Measurements from ENCODE around the gene SOX14. TPM values are rescaled to one million over a fixed set of nuclear protein-coding genes. Genes with fewer than 3 reads are reported as not detected.

Gene SOX14
- total RNA-seq, 1 experiment from 2014 or later: not detected

DNA sequence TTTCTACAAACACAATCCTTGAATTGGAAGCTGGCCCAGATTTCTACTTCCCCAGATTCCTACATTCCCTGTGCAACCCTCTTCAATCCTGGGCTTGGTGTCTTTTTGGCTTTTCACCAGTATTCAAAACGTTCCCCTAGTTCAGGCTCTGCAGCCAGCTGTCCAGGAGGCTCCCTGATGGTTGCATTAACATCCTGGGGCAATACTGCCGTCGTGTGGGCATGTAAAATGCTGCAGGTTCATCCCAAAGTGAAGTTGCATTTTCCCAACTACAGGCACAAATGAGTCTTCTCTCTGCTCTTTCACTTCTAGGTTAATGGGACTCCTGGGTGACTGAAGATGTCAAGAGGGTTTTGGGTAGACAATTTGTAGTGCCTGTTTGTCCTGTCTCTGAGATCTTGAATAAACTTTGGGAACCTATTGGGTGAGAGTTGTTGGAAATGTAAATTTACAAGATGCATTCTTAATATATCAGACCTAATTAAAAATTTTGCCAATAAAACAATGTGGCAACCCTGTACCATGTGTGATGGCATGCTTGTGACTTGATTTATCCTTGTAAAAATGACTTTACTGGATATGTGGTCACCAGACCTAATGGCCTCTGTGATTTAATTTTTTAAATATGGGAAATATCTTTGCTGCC is 28.6 kb downstream of the SOX14 start:
- Histone ChIP-seq H3K27me3 (replicated peaks; ENCODE audit: control insufficient read depth, insufficient read depth, low read length) (no peaks in the 10 kb centered on the region), H3K4me1 (no peaks in the 10 kb centered on the region), H3K4me3 (ENCODE audit: low read depth, low read length) (no peak overlapping the region), H3K9me3 (no peaks in the 10 kb centered on the region), H3K36me3 (ENCODE audit: control insufficient read depth, insufficient read depth, low read length) (no peaks in the 10 kb centered on the region)
- intact Hi-C loops (cut with micrococcal nuclease; ENCODE audit: unreplicated experiment): loop anchor here (1.0 to 2.0 kb wide), 3 partner anchors 83 to 687 kb away; no protein-coding TSS in a partner anchor
- TF ChIP-seq, protein P1, sequence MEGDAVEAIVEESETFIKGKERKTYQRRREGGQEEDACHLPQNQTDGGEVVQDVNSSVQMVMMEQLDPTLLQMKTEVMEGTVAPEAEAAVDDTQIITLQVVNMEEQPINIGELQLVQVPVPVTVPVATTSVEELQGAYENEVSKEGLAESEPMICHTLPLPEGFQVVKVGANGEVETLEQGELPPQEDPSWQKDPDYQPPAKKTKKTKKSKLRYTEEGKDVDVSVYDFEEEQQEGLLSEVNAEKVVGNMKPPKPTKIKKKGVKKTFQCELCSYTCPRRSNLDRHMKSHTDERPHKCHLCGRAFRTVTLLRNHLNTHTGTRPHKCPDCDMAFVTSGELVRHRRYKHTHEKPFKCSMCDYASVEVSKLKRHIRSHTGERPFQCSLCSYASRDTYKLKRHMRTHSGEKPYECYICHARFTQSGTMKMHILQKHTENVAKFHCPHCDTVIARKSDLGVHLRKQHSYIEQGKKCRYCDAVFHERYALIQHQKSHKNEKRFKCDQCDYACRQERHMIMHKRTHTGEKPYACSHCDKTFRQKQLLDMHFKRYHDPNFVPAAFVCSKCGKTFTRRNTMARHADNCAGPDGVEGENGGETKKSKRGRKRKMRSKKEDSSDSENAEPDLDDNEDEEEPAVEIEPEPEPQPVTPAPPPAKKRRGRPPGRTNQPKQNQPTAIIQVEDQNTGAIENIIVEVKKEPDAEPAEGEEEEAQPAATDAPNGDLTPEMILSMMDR (IDR thresholded peaks at IDR 0.05; ENCODE audit: insufficient read depth in 1 of 2, low read depth in 1 of 2, low read length in 1 of 2, severe bottlenecking in 1 of 2, unreplicated experiment in 1 of 2): peak; percentile 41 to 58
- H3K9me3 Mint-ChIP-seq (ENCODE audit: unreplicated experiment): no peaks in the 10 kb centered on the region
- no peaks in the 10 kb centered on the region for H3K36me3 Mint-ChIP-seq (ENCODE audit: insufficient read depth, unreplicated experiment)
- POLR2A ChIA-PET: no interaction called here
- no peaks in the 10 kb centered on the region for H3K27me3 Mint-ChIP-seq (ENCODE audit: insufficient read depth, unreplicated experiment)
- peak; percentile 46 to 49 for DNase-seq
- CTCF ChIA-PET: interaction anchor here (1.7 kb wide), 1 partner anchor 83 kb away, joined by 5 read pairs; no protein-coding TSS in a partner anchor
- no peaks in the 10 kb centered on the region for H3K4me1 Mint-ChIP-seq (ENCODE audit: low read depth, unreplicated experiment)
- H3K4me3 Mint-ChIP-seq (ENCODE audit: unreplicated experiment): no peak overlapping the region
- BruUV-seq (replicated peaks): no TSS peak
- H3K27ac Mint-ChIP-seq (ENCODE audit: unreplicated experiment): no peak overlapping the region

DNA sequence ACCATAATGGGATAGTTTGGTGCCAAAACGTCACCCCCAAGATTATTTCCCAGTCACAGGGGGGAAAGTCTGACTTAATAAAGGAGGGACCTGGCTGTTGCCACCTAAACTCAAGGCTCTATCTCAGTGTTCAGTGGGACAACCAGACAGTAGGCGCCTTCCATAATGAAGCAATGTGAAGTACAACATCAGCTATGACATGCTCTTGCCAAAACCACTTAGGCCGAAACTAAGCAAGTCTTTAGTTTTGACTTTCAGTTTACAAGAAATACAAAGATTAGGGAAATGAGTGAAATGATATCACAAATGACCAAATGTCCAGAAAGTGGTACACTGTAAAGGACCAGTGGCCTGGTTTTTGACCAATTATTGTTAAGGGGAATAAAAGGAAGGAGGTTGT is 32.9 kb downstream of the SOX14 start:
- no peaks in the 10 kb centered on the region for H3K4me1 Mint-ChIP-seq (ENCODE audit: low read depth, unreplicated experiment)
- no peaks in the 10 kb centered on the region for H3K9me3 ChIP-seq
- no peaks in the 10 kb centered on the region for H3K36me3 Mint-ChIP-seq (ENCODE audit: insufficient read depth, unreplicated experiment)
- no peaks in the 10 kb centered on the region for H3K27me3 ChIP-seq (replicated peaks; ENCODE audit: control insufficient read depth, insufficient read depth, low read length)
- CTCF ChIA-PET: no interaction called here
- BruUV-seq (replicated peaks): no TSS peak
- no peak overlapping the region for H3K4me3 Mint-ChIP-seq (ENCODE audit: unreplicated experiment)
- TF ChIP-seq, protein P1 (IDR thresholded peaks at IDR 0.05; ENCODE audit: insufficient read depth in 1 of 2, low read depth in 1 of 2, low read length in 1 of 2, severe bottlenecking in 1 of 2, unreplicated experiment in 1 of 2): no peak
- DNase-seq: no peak
- no peak overlapping the region for H3K4me3 ChIP-seq (ENCODE audit: low read depth, low read length)
- POLR2A ChIA-PET: no interaction called here
- H3K36me3 ChIP-seq (ENCODE audit: control insufficient read depth, insufficient read depth, low read length): no peaks in the 10 kb centered on the region
- H3K27ac Mint-ChIP-seq (ENCODE audit: unreplicated experiment): no peak overlapping the region
- H3K27me3 Mint-ChIP-seq (ENCODE audit: insufficient read depth, unreplicated experiment): peaks cover 13% of the 10 kb centered on the region
- intact Hi-C loops (cut with micrococcal nuclease; ENCODE audit: unreplicated experiment): no loop called here
- no peaks in the 10 kb centered on the region for H3K9me3 Mint-ChIP-seq (ENCODE audit: unreplicated experiment)
- H3K4me1 ChIP-seq: no peaks in the 10 kb centered on the region

DNA sequence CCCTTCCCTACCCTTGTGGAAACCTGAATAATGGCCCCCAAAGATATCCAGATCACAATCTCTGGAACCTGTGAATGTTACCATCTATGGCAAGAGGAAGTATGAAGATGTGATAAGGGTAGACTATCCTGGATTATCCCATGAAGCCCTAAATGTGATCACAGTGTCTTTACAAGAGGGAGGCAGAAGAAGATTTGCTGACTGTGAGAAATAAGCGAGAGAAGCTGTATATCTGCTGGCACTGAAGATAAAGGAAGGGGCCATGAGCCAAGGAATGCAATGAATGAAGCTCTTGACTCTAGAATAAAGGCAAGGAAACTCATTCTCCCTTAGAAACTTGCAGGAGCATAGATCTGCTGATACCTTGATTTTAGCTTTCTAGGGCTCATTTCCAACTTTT is 39.1 kb downstream of the SOX14 start:
- H3K9me3 ChIP-seq: no peaks in the 10 kb centered on the region
- TF ChIP-seq, protein P1 (IDR thresholded peaks at IDR 0.05; ENCODE audit: insufficient read depth in 1 of 2, low read depth in 1 of 2, low read length in 1 of 2, severe bottlenecking in 1 of 2, unreplicated experiment in 1 of 2): no peak
- intact Hi-C loops (cut with micrococcal nuclease; ENCODE audit: unreplicated experiment): no loop called here
- no peaks in the 10 kb centered on the region for H3K27me3 ChIP-seq (replicated peaks; ENCODE audit: control insufficient read depth, insufficient read depth, low read length)
- Mint-ChIP-seq H3K4me3 (ENCODE audit: unreplicated experiment) (no peak overlapping the region), H3K36me3 (ENCODE audit: insufficient read depth, unreplicated experiment) (no peaks in the 10 kb centered on the region), H3K27ac (ENCODE audit: unreplicated experiment) (no peak overlapping the region), H3K4me1 (ENCODE audit: low read depth, unreplicated experiment) (no peaks in the 10 kb centered on the region), H3K27me3 (ENCODE audit: insufficient read depth, unreplicated experiment) (peaks cover 19% of the 10 kb centered on the region), H3K9me3 (ENCODE audit: unreplicated experiment) (no peaks in the 10 kb centered on the region)
- CTCF ChIA-PET: no interaction called here
- no peaks in the 10 kb centered on the region for H3K36me3 ChIP-seq (ENCODE audit: control insufficient read depth, insufficient read depth, low read length)
- H3K4me3 ChIP-seq (ENCODE audit: low read depth, low read length): no peak overlapping the region
- no TSS peak for BruUV-seq (replicated peaks)
- POLR2A ChIA-PET: no interaction called here
- no peak for DNase-seq
- no peaks in the 10 kb centered on the region for H3K4me1 ChIP-seq

All from Caco-2 (cell line).